OCI-LY7 (cell line): ENCODE data around the gene DRD4. TPM values are rescaled to one million over a fixed set of nuclear protein-coding genes. Genes with fewer than 3 reads are reported as not detected.

ENCODE experiments used
- BruUV-seq: library from RNA; stranded (reverse); fragments of 400-500 nt; replicated peaks from 2 replicates; lab custom pipeline; 2021; lab: Mats Ljungman, UMichigan
- CTCF ChIA-PET: fragments of 300-600 bp; sonication (Branson Sonifier 250); formaldehyde crosslinking; loops from one replicate; lab custom pipeline; 2022; ENCODE audit warnings: antibody characterized with exemption; ENCODE audit not compliant: unreplicated experiment; lab: Charles Lee
- POLR2A ChIA-PET: fragments of 300-600 bp; sonication (Branson Sonifier 250); formaldehyde crosslinking; loops from one replicate; lab custom pipeline; 2022; ENCODE audit warnings: antibody characterized with exemption; lab: Charles Lee
- DNase-seq: peaks from one replicate; pipeline ENCODE4 v3.0.0-alpha.2; 2015; ENCODE audit warnings: low spot score
- H2AFZ ChIP-seq: fragments of 200-600 bp; sonication (generic), shearing (Covaris generic); 2 replicates; pipeline ENCODE4 v1.6.1; 2014; ENCODE audit warnings: mild to moderate bottlenecking, antibody characterized with exemption, low read length, moderate library complexity
- H3K27ac ChIP-seq: fragments of 200-600 bp; sonication (generic); 2 replicates; pipeline ENCODE4 v1.5.1; 2014; ENCODE audit warnings: mixed run types, low read depth, mild to moderate bottlenecking, moderate library complexity, low read length, inconsistent platforms; ENCODE audit not compliant: poor library complexity, severe bottlenecking
- H3K36me3 ChIP-seq: fragments of 200-600 bp; sonication (generic); 2 replicates; pipeline ENCODE4 v1.6.1; 2014; ENCODE audit warnings: mild to moderate bottlenecking, antibody characterized with exemption, low read length, moderate library complexity, mixed read lengths; ENCODE audit not compliant: insufficient read depth
- H3K4me1 ChIP-seq: fragments of 200-600 bp; sonication (generic); 2 replicates; pipeline ENCODE4 v1.5.1; 2014; ENCODE audit warnings: mild to moderate bottlenecking, low read length; ENCODE audit not compliant: insufficient read depth, poor library complexity, severe bottlenecking
- H3K4me2 ChIP-seq: fragments of 200-600 bp; sonication (generic); 2 replicates; pipeline ENCODE4 v1.6.1; 2014; ENCODE audit warnings: mild to moderate bottlenecking, low read length
- H3K4me3 ChIP-seq: fragments of 200-600 bp; sonication (generic); 2 replicates; pipeline ENCODE4 v1.5.1; 2014; ENCODE audit warnings: mild to moderate bottlenecking, low read depth, low read length; ENCODE audit not compliant: poor library complexity, severe bottlenecking
- H3K79me2 ChIP-seq: fragments of 200-600 bp; sonication (generic); 2 replicates; pipeline ENCODE4 v1.6.1; 2016; ENCODE audit warnings: low read depth, mild to moderate bottlenecking, low read length, moderate library complexity, mixed read lengths; ENCODE audit not compliant: insufficient read depth
- H3K9me2 ChIP-seq: fragments of 200-600 bp; sonication (generic); 2 replicates; pipeline ENCODE4 v1.6.1; 2016; ENCODE audit warnings: mild to moderate bottlenecking, low read length, mixed read lengths; ENCODE audit not compliant: insufficient read depth
- H3K9me3 ChIP-seq: fragments of 200-600 bp; sonication (generic); 2 replicates; pipeline ENCODE4 v1.6.1; 2014; ENCODE audit warnings: mild to moderate bottlenecking, mixed run types, low read length, mixed read lengths
- H4K20me1 ChIP-seq: fragments of 200-600 bp; sonication (generic); 2 replicates; pipeline ENCODE4 v1.6.1; 2014; ENCODE audit warnings: mild to moderate bottlenecking, antibody characterized with exemption, low read length, moderate library complexity, mixed read lengths; ENCODE audit not compliant: insufficient read depth
- EZH2phosphoT487 ChIP-seq: fragments of 200-600 bp; sonication (generic); IDR thresholded peaks from 2 replicates; pipeline ENCODE4 v1.6.1; 2018; ENCODE audit warnings: low read depth, borderline replicate concordance, mild to moderate bottlenecking, mixed run types, antibody characterized with exemption, low read length, moderate library complexity, mixed read lengths
- intact Hi-C: fragments of 100-400 bp; cut with micrococcal nuclease; formaldehyde crosslinking; loops from one replicate; pipeline ENCODE4 v1.10.0; 2022; ENCODE audit not compliant: unreplicated experiment
- total RNA-seq, 2 experiments: library from RNA; depleted of rRNA in 1 of 2; stranded (reverse); fragments of >200 nt in 1 of 2; shearing (Covaris generic) in 1 of 2; gene quantifications; 2 replicates each; pipeline ENCODE4 v1.2.3, GENCODE V29; 2014 to 2022
- TF ChIP-seq, protein P1 (sequence below): fragments of 200-600 bp; sonication (generic); conservative IDR thresholded peaks from 2 replicates; pipeline ENCODE4 v1.5.1; 2014; ENCODE audit warnings: mild to moderate bottlenecking, antibody characterized with exemption, low read length, moderate library complexity, mixed read lengths

Gene DRD4
- total RNA-seq, 2 experiments from 2014 or later, result 0.16 to 3.1 TPM

- intact Hi-C loops, result no loop called here
- ChIA-PET CTCF (no interaction called here), POLR2A (no interaction called here)
- Histone ChIP-seq H3K9me3 (no peaks in the 10 kb centered on the region), H3K4me3 (no peak within 1 kb of the TSS), H3K4me1 (no peaks in the 10 kb centered on the region), H3K79me2 (no peaks in the 10 kb centered on the region), H4K20me1 (no peaks in the 10 kb centered on the region), H3K9me2 (no peaks in the 10 kb centered on the region), H2AFZ (no peak within 1 kb of the TSS), H3K27ac (no peak within 1 kb of the TSS), H3K4me2 (no peak within 1 kb of the TSS), H3K36me3 (no peaks in the 10 kb centered on the region)
- no peak for TF ChIP-seq EZH2phosphoT487
- BruUV-seq, result no TSS peak
- DNase-seq, result no peak
Observed at GRCh38 chr11:626475-627307, 10.4 kb upstream of the DRD4 start, which contains the start of gene SCT. SCT (minus strand) TSS chr11:627181; CDS start chr11:627143, 38 bp downstream.

DNA sequence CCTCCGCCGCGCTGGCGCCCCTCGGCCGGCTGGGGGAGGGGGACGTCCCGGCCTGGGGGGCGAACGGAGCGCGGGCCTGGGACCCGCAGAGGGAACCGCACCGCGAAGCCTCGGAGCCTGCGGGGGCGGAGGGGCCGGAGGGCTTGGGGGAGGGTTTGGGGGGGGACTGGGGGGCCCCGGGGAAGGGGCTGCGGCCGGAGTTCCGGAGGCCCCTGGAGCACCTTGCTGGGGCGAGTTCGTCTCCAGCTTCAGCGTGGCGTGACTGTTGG, 9.8 kb upstream of the DRD4 start:
- no peaks in the 10 kb centered on the region for H3K36me3 ChIP-seq
- DNase-seq, result no peak
- intact Hi-C loops, result no loop called here
- no peaks in the 10 kb centered on the region for H3K9me3 ChIP-seq
- no peak overlapping the region for H3K4me3 ChIP-seq
- no peak for TF ChIP-seq EZH2phosphoT487
- TF ChIP-seq, protein P1, sequence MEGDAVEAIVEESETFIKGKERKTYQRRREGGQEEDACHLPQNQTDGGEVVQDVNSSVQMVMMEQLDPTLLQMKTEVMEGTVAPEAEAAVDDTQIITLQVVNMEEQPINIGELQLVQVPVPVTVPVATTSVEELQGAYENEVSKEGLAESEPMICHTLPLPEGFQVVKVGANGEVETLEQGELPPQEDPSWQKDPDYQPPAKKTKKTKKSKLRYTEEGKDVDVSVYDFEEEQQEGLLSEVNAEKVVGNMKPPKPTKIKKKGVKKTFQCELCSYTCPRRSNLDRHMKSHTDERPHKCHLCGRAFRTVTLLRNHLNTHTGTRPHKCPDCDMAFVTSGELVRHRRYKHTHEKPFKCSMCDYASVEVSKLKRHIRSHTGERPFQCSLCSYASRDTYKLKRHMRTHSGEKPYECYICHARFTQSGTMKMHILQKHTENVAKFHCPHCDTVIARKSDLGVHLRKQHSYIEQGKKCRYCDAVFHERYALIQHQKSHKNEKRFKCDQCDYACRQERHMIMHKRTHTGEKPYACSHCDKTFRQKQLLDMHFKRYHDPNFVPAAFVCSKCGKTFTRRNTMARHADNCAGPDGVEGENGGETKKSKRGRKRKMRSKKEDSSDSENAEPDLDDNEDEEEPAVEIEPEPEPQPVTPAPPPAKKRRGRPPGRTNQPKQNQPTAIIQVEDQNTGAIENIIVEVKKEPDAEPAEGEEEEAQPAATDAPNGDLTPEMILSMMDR, result no peak
- BruUV-seq, result no TSS peak
- H3K4me2 ChIP-seq, result no peak overlapping the region
- no peak overlapping the region for H2AFZ ChIP-seq
- ChIA-PET CTCF (no interaction called here), POLR2A (no interaction called here)
- no peaks in the 10 kb centered on the region for H3K9me2 ChIP-seq
- no peaks in the 10 kb centered on the region for H4K20me1 ChIP-seq
- no peak overlapping the region for H3K27ac ChIP-seq
- H3K79me2 ChIP-seq, result no peaks in the 10 kb centered on the region
- no peaks in the 10 kb centered on the region for H3K4me1 ChIP-seq

DNA sequence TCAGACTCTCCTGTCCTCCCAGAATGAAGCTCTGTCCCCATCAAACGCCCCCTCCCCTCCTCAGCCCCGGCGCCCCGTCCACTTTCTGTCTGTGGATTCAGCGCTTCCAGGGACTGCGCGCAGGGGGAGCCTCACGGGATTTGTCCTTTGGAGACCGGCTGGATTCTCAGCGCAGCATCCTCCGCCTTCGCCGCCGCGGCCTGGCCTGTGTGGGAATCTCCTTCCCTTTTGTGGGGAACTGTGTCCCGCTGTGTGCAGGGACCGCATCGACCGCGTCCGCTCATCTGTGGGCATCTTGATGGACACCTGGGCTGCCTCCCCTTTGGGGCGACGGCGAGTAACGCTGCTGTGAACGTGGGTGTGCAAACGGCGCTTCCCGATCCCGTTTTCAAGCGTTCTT, 9.0 kb upstream of the DRD4 start:
- CTCF ChIA-PET, result no interaction called here
- H3K9me2 ChIP-seq, result no peaks in the 10 kb centered on the region
- DNase-seq, result no peak
- intact Hi-C loops, result no loop called here
- H3K36me3 ChIP-seq, result peaks cover 8% of the 10 kb centered on the region; the same call in 1 of the 2 replicates
- TF ChIP-seq EZH2phosphoT487, result no peak
- TF ChIP-seq, protein P1, result no peak
- BruUV-seq, result no TSS peak
- no peaks in the 10 kb centered on the region for H3K79me2 ChIP-seq
- H3K4me3 ChIP-seq, result no peak overlapping the region
- POLR2A ChIA-PET, result no interaction called here
- H2AFZ ChIP-seq, result no peak overlapping the region
- no peaks in the 10 kb centered on the region for H3K4me1 ChIP-seq
- no peaks in the 10 kb centered on the region for H4K20me1 ChIP-seq
- no peak overlapping the region for H3K4me2 ChIP-seq
- no peaks in the 10 kb centered on the region for H3K9me3 ChIP-seq
- no peak overlapping the region for H3K27ac ChIP-seq
